Measurements from ENCODE around the gene ACAD11. TPM values are rescaled to one million over a fixed set of nuclear protein-coding genes. Genes with fewer than 3 reads are reported as not detected.

ACAD11 gene
- total and polyA plus RNA-seq, 12 donors: 7.6 to 31.2 (median 22.2) TPM

- Histone ChIP-seq H3K36me3 (peaks cover 0 to 100% (median 56%) of the 10 kb centered on the region in 9 donors), H3K4me1 (no peaks in the 10 kb centered on the region), H3K27ac (no peak overlapping the region), H3K4me3 (no peak overlapping the region), H3K9me3 (no peaks in the 10 kb centered on the region), H3K27me3 (no peaks in the 10 kb centered on the region)
- 91 to 93% methylated on average over 5 of the region's 5 CpGs for WGBS, 2 donors
- no peak for TF ChIP-seq CTCF (IDR thresholded peaks at IDR 0.05)
- ATAC-seq: no peak
- intact Hi-C loops (cut with DNase I): loop anchor here in 1 of 10 donors (5.0 kb wide), 1 partner anchor 32 kb away; no protein-coding TSS in a partner anchor
- DNase-seq: no peak
Measured at GRCh38 chr3:132679911-132680310, 20.3 kb upstream of the ACAD11 start.

GRCh38 chr3:132675408-132675807 lies 15.8 kb upstream of the ACAD11 start:
- ATAC-seq (no peak), DNase-seq (no peak)
- intact Hi-C loops (cut with DNase I): loop anchor here in 1 of 10 donors (5.0 kb wide), 1 partner anchor 37 kb away; no protein-coding TSS in a partner anchor
- no peaks in the 10 kb centered on the region for H3K27me3 ChIP-seq
- no peaks in the 10 kb centered on the region for H3K4me1 ChIP-seq
- H3K36me3 ChIP-seq: peaks cover 0 to 100% (median 36%) of the 10 kb centered on the region in 9 donors
- H3K9me3 ChIP-seq: no peaks in the 10 kb centered on the region
- no peak overlapping the region for H3K27ac ChIP-seq
- no peak overlapping the region for H3K4me3 ChIP-seq
- no peak for TF ChIP-seq CTCF (IDR thresholded peaks at IDR 0.05)

GRCh38 chr3:132669256-132669777 lies 9.7 kb upstream of the ACAD11 start:
- no peak for ATAC-seq
- intact Hi-C loops (cut with DNase I): loop anchor here in 1 of 10 donors (10.0 kb wide), 1 partner anchor 45 kb away; no protein-coding TSS in a partner anchor
- no peaks in the 10 kb centered on the region for H3K27me3 ChIP-seq
- peaks cover 0 to 34% (median 23%) of the 10 kb centered on the region in 9 donors for H3K4me1 ChIP-seq
- TF ChIP-seq CTCF (IDR thresholded peaks at IDR 0.05): no peak
- no peak overlapping the region for H3K27ac ChIP-seq
- H3K4me3 ChIP-seq: no peak overlapping the region
- 92 to 95% methylated on average over 5 of the region's 5 CpGs for WGBS, 2 donors
- H3K9me3 ChIP-seq: no peaks in the 10 kb centered on the region
- DNase-seq: no peak
- H3K36me3 ChIP-seq: peaks cover 0 to 84% (median 13%) of the 10 kb centered on the region in 9 donors

- H3K4me1 ChIP-seq: peaks cover 2 to 67% (median 50%) of the 10 kb centered on the region in 9 donors
- intact Hi-C loops (cut with DNase I): loop anchor here in 1 of 10 donors (10.0 kb wide), 1 partner anchor 50 kb away; no protein-coding TSS in a partner anchor
- TF ChIP-seq CTCF (IDR thresholded peaks at IDR 0.05): no peak
- peaks cover 0 to 46% (median 0%) of the 10 kb centered on the region in 9 donors for H3K36me3 ChIP-seq
- H3K4me3 ChIP-seq: no peak overlapping the region
- WGBS, 2 donors: 83 to 84% methylated on average over 3 of the region's 3 CpGs
- H3K27ac ChIP-seq: no peak overlapping the region
- ATAC-seq (no peak), DNase-seq (no peak)
- H3K27me3 ChIP-seq: no peaks in the 10 kb centered on the region
- no peaks in the 10 kb centered on the region for H3K9me3 ChIP-seq
Measured at GRCh38 chr3:132665230-132665745, 5.7 kb upstream of the ACAD11 start.
